Measurements from ENCODE around the gene MRPL37.

Gene MRPL37

DNA sequence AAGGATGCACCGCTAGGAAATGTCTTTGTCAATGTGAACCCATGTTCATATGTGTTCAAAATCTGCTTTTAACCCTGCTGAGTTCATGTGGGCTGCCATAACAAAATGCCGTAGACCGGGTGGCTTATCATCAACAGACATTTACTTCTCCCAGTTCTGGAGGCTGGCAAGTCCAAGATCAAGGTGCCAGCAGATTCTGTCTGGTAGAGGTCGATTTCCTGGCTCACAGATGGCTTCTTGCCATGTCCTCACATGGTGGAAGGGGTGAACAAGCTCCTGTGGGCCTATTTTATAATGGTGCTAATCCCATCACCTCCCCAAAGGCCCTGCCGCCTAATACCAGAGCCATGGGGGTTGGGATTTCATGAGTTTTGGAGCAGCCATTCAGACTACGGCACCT, 42.6 kb upstream of the MRPL37 start:
- TF ChIP-seq ZNF768 (tag by site-specific recombination; IDR thresholded peaks at IDR 0.05) (no peak), ZNF529 (tag by site-specific recombination; IDR thresholded peaks at IDR 0.05; ENCODE audit: insufficient replicate concordance) (no peak), ZNF747 (tag by site-specific recombination; IDR thresholded peaks at IDR 0.05) (no peak), ZNF302 (tag by site-specific recombination; IDR thresholded peaks at IDR 0.05; ENCODE audit: low read depth) (no peak), IKZF3 (tag by site-specific recombination; IDR thresholded peaks at IDR 0.05) (no peak), OVOL3 (tag by site-specific recombination; IDR thresholded peaks at IDR 0.05) (no peak)
- TF ChIP-seq, protein P1, sequence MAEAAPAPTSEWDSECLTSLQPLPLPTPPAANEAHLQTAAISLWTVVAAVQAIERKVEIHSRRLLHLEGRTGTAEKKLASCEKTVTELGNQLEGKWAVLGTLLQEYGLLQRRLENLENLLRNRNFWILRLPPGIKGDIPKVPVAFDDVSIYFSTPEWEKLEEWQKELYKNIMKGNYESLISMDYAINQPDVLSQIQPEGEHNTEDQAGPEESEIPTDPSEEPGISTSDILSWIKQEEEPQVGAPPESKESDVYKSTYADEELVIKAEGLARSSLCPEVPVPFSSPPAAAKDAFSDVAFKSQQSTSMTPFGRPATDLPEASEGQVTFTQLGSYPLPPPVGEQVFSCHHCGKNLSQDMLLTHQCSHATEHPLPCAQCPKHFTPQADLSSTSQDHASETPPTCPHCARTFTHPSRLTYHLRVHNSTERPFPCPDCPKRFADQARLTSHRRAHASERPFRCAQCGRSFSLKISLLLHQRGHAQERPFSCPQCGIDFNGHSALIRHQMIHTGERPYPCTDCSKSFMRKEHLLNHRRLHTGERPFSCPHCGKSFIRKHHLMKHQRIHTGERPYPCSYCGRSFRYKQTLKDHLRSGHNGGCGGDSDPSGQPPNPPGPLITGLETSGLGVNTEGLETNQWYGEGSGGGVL (tag by site-specific recombination; IDR thresholded peaks at IDR 0.05) = no peak
- Histone ChIP-seq H3K4me1 (ENCODE audit: control insufficient read depth, insufficient read depth, low read length) (no peaks in the 10 kb centered on the region), H3K4me3 (ENCODE audit: low read depth, low read length) (no peak overlapping the region), H3K36me3 (ENCODE audit: control insufficient read depth in 2 of 2, insufficient read depth in 1 of 2, low read length in 2 of 2) (no peaks in the 10 kb centered on the region), H3K9me3 (ENCODE audit: control insufficient read depth, insufficient read depth, low read depth, low read length) (no peaks in the 10 kb centered on the region), H3K27ac (ENCODE audit: extremely low read depth, low read depth, low read length) (no peak overlapping the region)
- CTCF ChIA-PET = no interaction called here
- POLR2A ChIA-PET = no interaction called here

DNA sequence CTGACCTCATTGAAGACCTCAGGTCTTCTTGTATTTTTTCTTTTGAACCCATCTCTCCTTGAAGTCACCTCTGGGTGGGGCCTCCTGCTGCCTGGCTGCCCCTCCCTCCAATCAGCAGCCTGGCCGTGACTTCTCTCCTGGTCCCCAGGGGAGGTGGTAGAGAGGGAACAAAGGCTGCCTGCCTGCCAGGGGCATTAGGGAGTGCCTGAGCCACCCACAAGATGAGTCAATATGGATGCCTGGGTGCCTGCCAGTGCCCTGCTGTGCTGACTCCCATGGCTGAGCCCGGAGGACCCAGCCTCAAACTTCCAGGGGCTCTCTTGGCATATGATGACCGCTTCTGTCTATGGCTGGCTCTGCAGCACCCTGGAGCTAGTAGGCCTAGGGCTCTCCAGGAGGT, 41.9 kb upstream of the MRPL37 start:
- Histone ChIP-seq H3K4me1 (ENCODE audit: control insufficient read depth, insufficient read depth, low read length) (no peaks in the 10 kb centered on the region; the same call in 1 of the 2 replicates), H3K36me3 (ENCODE audit: control insufficient read depth in 2 of 2, insufficient read depth in 1 of 2, low read length in 2 of 2) (no peaks in the 10 kb centered on the region), H3K27ac (ENCODE audit: extremely low read depth, low read depth, low read length) (no peak overlapping the region), H3K9me3 (ENCODE audit: control insufficient read depth, insufficient read depth, low read depth, low read length) (no peaks in the 10 kb centered on the region), H3K4me3 (ENCODE audit: low read depth, low read length) (no peak overlapping the region)
- CTCF ChIA-PET = no interaction called here
- TF ChIP-seq ZNF16 (tag by site-specific recombination; IDR thresholded peaks at IDR 0.05; ENCODE audit: low read depth) (no peak), ZIC2 (tag by site-specific recombination; IDR thresholded peaks at IDR 0.05) (peak; percentile 83)
- TF ChIP-seq, protein P2, sequence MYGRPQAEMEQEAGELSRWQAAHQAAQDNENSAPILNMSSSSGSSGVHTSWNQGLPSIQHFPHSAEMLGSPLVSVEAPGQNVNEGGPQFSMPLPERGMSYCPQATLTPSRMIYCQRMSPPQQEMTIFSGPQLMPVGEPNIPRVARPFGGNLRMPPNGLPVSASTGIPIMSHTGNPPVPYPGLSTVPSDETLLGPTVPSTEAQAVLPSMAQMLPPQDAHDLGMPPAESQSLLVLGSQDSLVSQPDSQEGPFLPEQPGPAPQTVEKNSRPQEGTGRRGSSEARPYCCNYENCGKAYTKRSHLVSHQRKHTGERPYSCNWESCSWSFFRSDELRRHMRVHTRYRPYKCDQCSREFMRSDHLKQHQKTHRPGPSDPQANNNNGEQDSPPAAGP (tag by site-specific recombination; IDR thresholded peaks at IDR 0.05) = peak; percentile 26; the same call in 1 of the 2 replicates
- POLR2A ChIA-PET = no interaction called here

DNA sequence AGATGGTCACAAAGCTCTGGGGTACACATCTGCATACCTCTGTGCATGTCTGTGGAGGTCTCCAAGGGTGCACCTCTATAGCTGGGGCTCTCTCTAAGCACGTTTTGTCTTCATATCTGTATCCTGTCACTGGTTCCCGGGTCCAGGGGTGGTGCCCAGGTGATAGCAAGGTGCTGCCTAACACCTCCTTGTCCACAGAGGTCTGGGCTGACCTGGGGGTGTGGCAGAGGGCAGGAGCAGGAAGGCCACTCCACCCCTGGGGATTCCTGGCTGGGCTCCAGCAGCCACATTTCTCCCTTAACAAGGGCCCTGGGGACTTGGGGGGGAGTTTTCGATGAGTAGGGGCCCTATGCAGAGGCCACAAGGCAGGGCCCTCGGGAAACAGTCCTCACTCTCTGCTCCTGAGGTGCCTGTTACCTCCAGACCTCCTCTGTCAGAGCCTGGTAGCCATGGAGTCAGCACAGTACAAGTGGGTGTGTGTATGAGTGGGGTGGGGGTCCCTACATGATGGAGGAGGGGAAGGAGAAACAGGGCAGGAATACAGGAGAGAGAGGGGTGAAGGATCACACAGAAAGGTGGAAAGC, 40.1 kb upstream of the MRPL37 start:
- Histone ChIP-seq H3K4me1 (ENCODE audit: control insufficient read depth, insufficient read depth, low read length) (no peaks in the 10 kb centered on the region; the same call in 1 of the 2 replicates), H3K4me3 (ENCODE audit: low read depth, low read length) (no peak overlapping the region), H3K9me3 (ENCODE audit: control insufficient read depth, insufficient read depth, low read depth, low read length) (no peaks in the 10 kb centered on the region), H3K27ac (ENCODE audit: extremely low read depth, low read depth, low read length) (no peak overlapping the region), H3K36me3 (ENCODE audit: control insufficient read depth in 2 of 2, insufficient read depth in 1 of 2, low read length in 2 of 2) (no peaks in the 10 kb centered on the region)
- TF ChIP-seq, protein P3, sequence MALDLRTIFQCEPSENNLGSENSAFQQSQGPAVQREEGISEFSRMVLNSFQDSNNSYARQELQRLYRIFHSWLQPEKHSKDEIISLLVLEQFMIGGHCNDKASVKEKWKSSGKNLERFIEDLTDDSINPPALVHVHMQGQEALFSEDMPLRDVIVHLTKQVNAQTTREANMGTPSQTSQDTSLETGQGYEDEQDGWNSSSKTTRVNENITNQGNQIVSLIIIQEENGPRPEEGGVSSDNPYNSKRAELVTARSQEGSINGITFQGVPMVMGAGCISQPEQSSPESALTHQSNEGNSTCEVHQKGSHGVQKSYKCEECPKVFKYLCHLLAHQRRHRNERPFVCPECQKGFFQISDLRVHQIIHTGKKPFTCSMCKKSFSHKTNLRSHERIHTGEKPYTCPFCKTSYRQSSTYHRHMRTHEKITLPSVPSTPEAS (tag by site-specific recombination; IDR thresholded peaks at IDR 0.05) = no peak
- TF ChIP-seq, protein P4, sequence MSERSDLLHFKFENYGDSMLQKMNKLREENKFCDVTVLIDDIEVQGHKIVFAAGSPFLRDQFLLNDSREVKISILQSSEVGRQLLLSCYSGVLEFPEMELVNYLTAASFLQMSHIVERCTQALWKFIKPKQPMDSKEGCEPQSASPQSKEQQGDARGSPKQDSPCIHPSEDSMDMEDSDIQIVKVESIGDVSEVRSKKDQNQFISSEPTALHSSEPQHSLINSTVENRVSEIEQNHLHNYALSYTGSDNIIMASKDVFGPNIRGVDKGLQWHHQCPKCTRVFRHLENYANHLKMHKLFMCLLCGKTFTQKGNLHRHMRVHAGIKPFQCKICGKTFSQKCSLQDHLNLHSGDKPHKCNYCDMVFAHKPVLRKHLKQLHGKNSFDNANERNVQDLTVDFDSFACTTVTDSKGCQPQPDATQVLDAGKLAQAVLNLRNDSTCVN (tag by site-specific recombination; optimal IDR thresholded peaks at IDR 0.05) = no peak
- ChIA-PET POLR2A (no interaction called here), CTCF (no interaction called here)

DNA sequence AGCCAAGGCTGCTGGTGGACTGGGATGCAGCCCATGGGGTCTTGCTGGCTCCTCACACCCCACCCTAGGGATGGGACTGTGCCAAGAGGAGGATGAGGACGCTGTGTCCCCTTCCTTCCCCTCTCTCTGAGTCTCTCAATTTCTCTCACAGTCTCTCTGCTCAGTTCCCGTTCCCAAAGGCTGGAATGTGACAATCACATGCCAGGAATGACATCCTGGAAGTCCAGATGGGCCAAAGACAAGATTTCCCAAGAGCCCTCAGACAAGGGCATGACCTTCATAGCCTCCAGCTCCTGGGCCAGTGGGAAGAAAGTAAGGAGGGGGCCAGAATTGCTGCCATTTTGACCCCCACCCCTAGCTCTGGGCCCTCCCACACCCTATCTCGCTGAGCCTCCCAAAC, 39.6 kb upstream of the MRPL37 start:
- ChIA-PET CTCF (no interaction called here), POLR2A (no interaction called here)
- H3K9me3 ChIP-seq (ENCODE audit: control insufficient read depth, insufficient read depth, low read depth, low read length) = no peaks in the 10 kb centered on the region
- TF ChIP-seq ZSCAN23 (tag by site-specific recombination; IDR thresholded peaks at IDR 0.05) (no peak), ZNF221 (tag by site-specific recombination; IDR thresholded peaks at IDR 0.05; ENCODE audit: borderline replicate concordance) (no peak), ZNF175 (tag by site-specific recombination; IDR thresholded peaks at IDR 0.05) (no peak), ZNF138 (tag by site-specific recombination; IDR thresholded peaks at IDR 0.05; ENCODE audit: borderline replicate concordance) (no peak), ZNF600 (tag by site-specific recombination; IDR thresholded peaks at IDR 0.05) (no peak), ZNF239 (tag by site-specific recombination; IDR thresholded peaks at IDR 0.05) (no peak)
- TF ChIP-seq, protein P5, sequence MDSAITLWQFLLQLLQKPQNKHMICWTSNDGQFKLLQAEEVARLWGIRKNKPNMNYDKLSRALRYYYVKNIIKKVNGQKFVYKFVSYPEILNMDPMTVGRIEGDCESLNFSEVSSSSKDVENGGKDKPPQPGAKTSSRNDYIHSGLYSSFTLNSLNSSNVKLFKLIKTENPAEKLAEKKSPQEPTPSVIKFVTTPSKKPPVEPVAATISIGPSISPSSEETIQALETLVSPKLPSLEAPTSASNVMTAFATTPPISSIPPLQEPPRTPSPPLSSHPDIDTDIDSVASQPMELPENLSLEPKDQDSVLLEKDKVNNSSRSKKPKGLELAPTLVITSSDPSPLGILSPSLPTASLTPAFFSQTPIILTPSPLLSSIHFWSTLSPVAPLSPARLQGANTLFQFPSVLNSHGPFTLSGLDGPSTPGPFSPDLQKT (IDR thresholded peaks at IDR 0.05; ENCODE audit: borderline replicate concordance, low read depth, low read length) = no peak
- no peak overlapping the region for H3K27ac ChIP-seq (ENCODE audit: extremely low read depth, low read depth, low read length)
- no peak overlapping the region for H3K4me3 ChIP-seq (ENCODE audit: low read depth, low read length)
- H3K36me3 ChIP-seq (ENCODE audit: control insufficient read depth in 2 of 2, insufficient read depth in 1 of 2, low read length in 2 of 2) = no peaks in the 10 kb centered on the region
- no peaks in the 10 kb centered on the region; the same call in 1 of the 2 replicates for H3K4me1 ChIP-seq (ENCODE audit: control insufficient read depth, insufficient read depth, low read length)

Data from HEK293 (cell line).